Measurements from ENCODE around the gene MAPK1IP1L. TPM values are rescaled to one million over a fixed set of nuclear protein-coding genes. Genes with fewer than 3 reads are reported as not detected.

Gene MAPK1IP1L
- total and polyA plus RNA-seq, 2 experiments from 2014 or later, result 72.4 to 162 TPM

DNA sequence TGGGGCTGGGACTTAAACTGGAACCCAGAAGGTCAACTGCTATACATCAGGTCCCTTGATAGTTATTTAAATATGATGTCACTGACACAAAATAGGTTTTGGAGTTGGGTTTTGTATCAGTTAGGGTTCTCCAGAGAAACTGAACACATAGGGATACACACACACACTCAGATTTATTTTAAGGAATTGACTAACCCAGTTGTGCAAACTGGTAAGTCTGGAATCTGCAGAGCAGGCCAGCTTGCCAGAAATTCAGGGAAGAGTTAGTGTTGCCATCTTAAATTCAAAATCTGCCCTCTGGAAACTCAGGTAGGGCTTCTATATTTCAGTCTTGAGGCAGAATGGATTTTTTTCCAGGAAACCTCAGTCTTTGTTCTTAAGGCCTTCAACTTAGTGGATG, 36.9 kb downstream of the MAPK1IP1L start:
- H3K4me3 ChIP-seq, result no peak overlapping the region
- Mint-ChIP-seq H3K4me1 (peaks cover 3% of the 10 kb centered on the region; the same call in 1 of the 3 replicates), H3K27me3 (ENCODE audit: insufficient read depth, low read depth, poor library complexity) (no peaks in the 10 kb centered on the region), H3K27ac (no peak overlapping the region), H3K36me3 (ENCODE audit: low read depth) (no peaks in the 10 kb centered on the region), H3K4me3 (no peak overlapping the region), H3K9me3 (no peaks in the 10 kb centered on the region; the same call in 2 of the 3 replicates)
- DNase-seq (ENCODE audit: low spot score) (no peak), ATAC-seq (no peak)
- no peak for TF ChIP-seq CREB1 (CRISPR knock-in tag; IDR thresholded peaks at IDR 0.05; ENCODE audit: low read depth)
- H3K4me2 ChIP-seq, result no peak overlapping the region
- H3F3A ChIP-seq (replicated peaks; ENCODE audit: low read depth), result no peaks in the 10 kb centered on the region
- H3K79me2 ChIP-seq (replicated peaks; ENCODE audit: insufficient read depth), result no peaks in the 10 kb centered on the region
- 0 out of 2 replicates have a peak overlapping the region, but pooled peaks have one; percentile 28 for H2AFZ ChIP-seq
- no peaks in the 10 kb centered on the region for H3K4me1 ChIP-seq (ENCODE audit: insufficient read depth)
- H3K9me2 ChIP-seq (ENCODE audit: insufficient read depth), result no peaks in the 10 kb centered on the region
- H3K27me3 ChIP-seq (ENCODE audit: insufficient read depth), result no peaks in the 10 kb centered on the region
- no peaks in the 10 kb centered on the region for H3K36me3 ChIP-seq (ENCODE audit: insufficient read depth)
- H4K20me1 ChIP-seq (replicated peaks; ENCODE audit: insufficient read depth), result no peaks in the 10 kb centered on the region
- H3K27ac ChIP-seq (ENCODE audit: low read depth), result no peak overlapping the region

- peak overlapping the region; percentile 56; the same call in 1 of the 2 replicates for H2AFZ ChIP-seq
- no peak overlapping the region for H3K4me2 ChIP-seq
- H3F3A ChIP-seq (replicated peaks; ENCODE audit: low read depth), result no peaks in the 10 kb centered on the region
- no peaks in the 10 kb centered on the region for H4K20me1 ChIP-seq (replicated peaks; ENCODE audit: insufficient read depth)
- no peak overlapping the region for H3K27ac Mint-ChIP-seq
- no peak overlapping the region for H3K4me3 Mint-ChIP-seq
- H3K9me2 ChIP-seq (ENCODE audit: insufficient read depth), result no peaks in the 10 kb centered on the region
- H3K4me1 ChIP-seq (ENCODE audit: insufficient read depth), result no peaks in the 10 kb centered on the region
- no peaks in the 10 kb centered on the region for H3K27me3 Mint-ChIP-seq (ENCODE audit: insufficient read depth, low read depth, poor library complexity)
- ATAC-seq (no peak), DNase-seq (ENCODE audit: low spot score) (no peak)
- H3K27me3 ChIP-seq (ENCODE audit: insufficient read depth), result no peaks in the 10 kb centered on the region
- no peaks in the 10 kb centered on the region for H3K79me2 ChIP-seq (replicated peaks; ENCODE audit: insufficient read depth)
- H3K36me3 Mint-ChIP-seq (ENCODE audit: low read depth), result no peaks in the 10 kb centered on the region
- no peak overlapping the region for H3K27ac ChIP-seq (ENCODE audit: low read depth)
- peaks cover 6% of the 10 kb centered on the region; the same call in 2 of the 3 replicates for H3K4me1 Mint-ChIP-seq
- no peak overlapping the region for H3K4me3 ChIP-seq
- no peaks in the 10 kb centered on the region for H3K9me3 Mint-ChIP-seq
- H3K36me3 ChIP-seq (ENCODE audit: insufficient read depth), result no peaks in the 10 kb centered on the region
- TF ChIP-seq CREB1 (CRISPR knock-in tag; IDR thresholded peaks at IDR 0.05; ENCODE audit: low read depth), result no peak
- no peak for TF ChIP-seq ETS1 (IDR thresholded peaks at IDR 0.05)
- no peak for TF ChIP-seq ZNF462 (CRISPR knock-in tag; IDR thresholded peaks at IDR 0.05)
- TF ChIP-seq NANOG (IDR thresholded peaks at IDR 0.05; ENCODE audit: borderline replicate concordance), result no peak
- no peak for TF ChIP-seq EZH2 (IDR thresholded peaks at IDR 0.05; ENCODE audit: low read depth, unreplicated experiment)
- TF ChIP-seq ZNF331 (CRISPR knock-in tag; IDR thresholded peaks at IDR 0.05; ENCODE audit: low read depth), result no peak
- TF ChIP-seq JUNB (IDR thresholded peaks at IDR 0.05; ENCODE audit: unreplicated experiment), result no peak
- TF ChIP-seq, protein P1, sequence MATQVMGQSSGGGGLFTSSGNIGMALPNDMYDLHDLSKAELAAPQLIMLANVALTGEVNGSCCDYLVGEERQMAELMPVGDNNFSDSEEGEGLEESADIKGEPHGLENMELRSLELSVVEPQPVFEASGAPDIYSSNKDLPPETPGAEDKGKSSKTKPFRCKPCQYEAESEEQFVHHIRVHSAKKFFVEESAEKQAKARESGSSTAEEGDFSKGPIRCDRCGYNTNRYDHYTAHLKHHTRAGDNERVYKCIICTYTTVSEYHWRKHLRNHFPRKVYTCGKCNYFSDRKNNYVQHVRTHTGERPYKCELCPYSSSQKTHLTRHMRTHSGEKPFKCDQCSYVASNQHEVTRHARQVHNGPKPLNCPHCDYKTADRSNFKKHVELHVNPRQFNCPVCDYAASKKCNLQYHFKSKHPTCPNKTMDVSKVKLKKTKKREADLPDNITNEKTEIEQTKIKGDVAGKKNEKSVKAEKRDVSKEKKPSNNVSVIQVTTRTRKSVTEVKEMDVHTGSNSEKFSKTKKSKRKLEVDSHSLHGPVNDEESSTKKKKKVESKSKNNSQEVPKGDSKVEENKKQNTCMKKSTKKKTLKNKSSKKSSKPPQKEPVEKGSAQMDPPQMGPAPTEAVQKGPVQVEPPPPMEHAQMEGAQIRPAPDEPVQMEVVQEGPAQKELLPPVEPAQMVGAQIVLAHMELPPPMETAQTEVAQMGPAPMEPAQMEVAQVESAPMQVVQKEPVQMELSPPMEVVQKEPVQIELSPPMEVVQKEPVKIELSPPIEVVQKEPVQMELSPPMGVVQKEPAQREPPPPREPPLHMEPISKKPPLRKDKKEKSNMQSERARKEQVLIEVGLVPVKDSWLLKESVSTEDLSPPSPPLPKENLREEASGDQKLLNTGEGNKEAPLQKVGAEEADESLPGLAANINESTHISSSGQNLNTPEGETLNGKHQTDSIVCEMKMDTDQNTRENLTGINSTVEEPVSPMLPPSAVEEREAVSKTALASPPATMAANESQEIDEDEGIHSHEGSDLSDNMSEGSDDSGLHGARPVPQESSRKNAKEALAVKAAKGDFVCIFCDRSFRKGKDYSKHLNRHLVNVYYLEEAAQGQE (IDR thresholded peaks at IDR 0.05; ENCODE audit: unreplicated experiment), result no peak
- no peak for TF ChIP-seq POLR2AphosphoS5 (IDR thresholded peaks at IDR 0.05; ENCODE audit: low read depth)
- TF ChIP-seq STAT1 (IDR thresholded peaks at IDR 0.05; ENCODE audit: unreplicated experiment), result no peak
These were observed 40.9 kb downstream of the MAPK1IP1L start for GRCh38 chr14:55092341-55092740.

Measured in GM23338 (cell line).